SK-N-SH (cell line): ENCODE results near the gene AANAT. TPM values are rescaled to one million over a fixed set of nuclear protein-coding genes. Genes with fewer than 3 reads are reported as not detected.

Experiments
- CTCF ChIA-PET: fragments of 300-600, 350-600 bp; formaldehyde crosslinking; extraction: SDS; loops from one replicate; lab custom pipeline; 2021; lab: Yijun Ruan, JAX
- POLR2A ChIA-PET: fragments of 350-600 bp; sonication (Branson Sonifier 250); formaldehyde crosslinking; extraction: SDS; loops from one replicate; lab custom pipeline; 2020; ENCODE audit warnings: antibody characterized with exemption, inconsistent platforms; lab: Yijun Ruan, JAX
- DNase-seq: peaks from one replicate; pipeline ENCODE4 v3.0.0; 2012
- H2AFZ ChIP-seq: fragments of 200-600 bp; sonication (generic); 2 replicates; pipeline ENCODE4 v1.8.1; 2016; ENCODE audit warnings: antibody characterized with exemption, mild to moderate bottlenecking, low read depth
- H3F3A ChIP-seq: fragments of 200-600 bp; sonication (generic); replicated peaks from 2 replicates; pipeline ENCODE3; 2016; ENCODE audit warnings: antibody characterized with exemption, mild to moderate bottlenecking; ENCODE audit not compliant: insufficient read depth
- H3K27ac ChIP-seq, 2 experiments: fragments of 200-500 bp in 1 of 2; fragments of 200-600 bp in 1 of 2; sonication (Bioruptor generic) in 1 of 2; sonication (generic), shearing (Covaris generic) in 1 of 2; 2 replicates each; pipeline versions ENCODE4 v1.5.1 to v1.6.1; 2014 to 2016; ENCODE audit warnings: low read depth in 2 of 2, inconsistent platforms in 1 of 2, low read length in 1 of 2, mild to moderate bottlenecking in 1 of 2, mixed read lengths in 1 of 2
- H3K27me3 ChIP-seq: fragments of 200-600 bp; sonication (generic), shearing (Covaris generic); 2 replicates; pipeline ENCODE4 v1.6.1; 2016; ENCODE audit warnings: mixed run types; ENCODE audit not compliant: insufficient read depth
- H3K36me3 ChIP-seq, 2 experiments: fragments of 200-500 bp in 1 of 2; fragments of 200-600 bp in 1 of 2; sonication (Bioruptor generic) in 1 of 2; sonication (generic) in 1 of 2; replicated peaks in 1 of 2; 2 replicates each; pipeline versions ENCODE3 to v1.5.1; 2014 to 2016; ENCODE audit warnings: low read length in 1 of 2, mild to moderate bottlenecking in 1 of 2; ENCODE audit not compliant: insufficient read depth in 2 of 2, control insufficient read depth in 1 of 2
- H3K4me1 ChIP-seq, 2 experiments: fragments of 200-500 bp in 1 of 2; fragments of 200-600 bp in 1 of 2; sonication (Bioruptor generic) in 1 of 2; sonication (generic), shearing (Covaris generic) in 1 of 2; 2 replicates each; pipeline versions ENCODE4 v1.5.1 to v1.6.1; 2014 to 2016; ENCODE audit warnings: low read depth in 1 of 2, low read length in 1 of 2, mixed run types in 1 of 2; ENCODE audit not compliant: insufficient read depth in 2 of 2, control insufficient read depth in 1 of 2
- H3K4me2 ChIP-seq: fragments of 200-600 bp; sonication (generic), shearing (Covaris generic); 2 replicates; pipeline ENCODE4 v1.6.1; 2017; ENCODE audit warnings: mixed run types
- H3K4me3 ChIP-seq, 2 experiments: fragments of 200-500 bp in 1 of 2; fragments of 200-600 bp in 1 of 2; sonication (Bioruptor generic) in 1 of 2; sonication (generic), shearing (Covaris generic) in 1 of 2; 2 replicates each; pipeline versions ENCODE4 v1.5.1 to v1.8.1; 2014 to 2016; ENCODE audit warnings: low read depth in 2 of 2, inconsistent platforms in 1 of 2, low read length in 1 of 2, mild to moderate bottlenecking in 1 of 2, mixed read lengths in 1 of 2, moderate library complexity in 1 of 2
- H3K79me2 ChIP-seq: fragments of 200-600 bp; sonication (generic); 2 replicates; pipeline ENCODE4 v1.8.1; 2017; ENCODE audit warnings: mild to moderate bottlenecking; ENCODE audit not compliant: insufficient read depth
- H3K9ac ChIP-seq: fragments of 200-600 bp; sonication (generic); 2 replicates; pipeline ENCODE4 v1.6.1; 2017; ENCODE audit warnings: mixed run types
- H3K9me2 ChIP-seq: fragments of 200-600 bp; sonication (generic); 2 replicates; pipeline ENCODE4 v1.6.1; 2017; ENCODE audit warnings: mixed run types
- H3K9me3 ChIP-seq: fragments of 200-600 bp; sonication (generic); 2 replicates; pipeline ENCODE4 v1.6.1; 2017; ENCODE audit warnings: mixed run types, mild to moderate bottlenecking, moderate library complexity
- H4K20me1 ChIP-seq: fragments of 200-600 bp; sonication (generic); 2 replicates; pipeline ENCODE4 v1.6.1; 2017; ENCODE audit warnings: mild to moderate bottlenecking, mixed run types; ENCODE audit not compliant: insufficient read depth
- ELF1 ChIP-seq: IDR thresholded peaks from 2 replicates; pipeline ENCODE4 v1.4.0; 2012
- EZH2phosphoT487 ChIP-seq: fragments of 200-600 bp; sonication (generic); IDR thresholded peaks from 2 replicates; pipeline ENCODE4 v1.6.1; 2017; ENCODE audit warnings: low read depth, mixed run types, mild to moderate bottlenecking, antibody characterized with exemption, moderate library complexity, borderline replicate concordance
- FOXJ3 ChIP-seq: sonication (generic); formaldehyde crosslinking; IDR thresholded peaks from 2 replicates; pipeline ENCODE4 v1.5.1; 2020; ENCODE audit warnings: mild to moderate bottlenecking, missing genetic modification reagents
- JUND ChIP-seq: IDR thresholded peaks from 2 replicates; pipeline ENCODE4 v1.4.0; 2012
- MEF2A ChIP-seq: IDR thresholded peaks from 2 replicates; pipeline ENCODE4 v1.4.0; 2012; ENCODE audit warnings: low read depth, borderline replicate concordance
- MXI1 ChIP-seq: IDR thresholded peaks from 2 replicates; pipeline ENCODE4 v1.6.1; 2012; ENCODE audit warnings: mild to moderate bottlenecking, low read depth, low read length, improper control_type of control experiment
- NFIC ChIP-seq: IDR thresholded peaks from 2 replicates; pipeline ENCODE4 v1.4.0; 2012; ENCODE audit warnings: borderline replicate concordance
- NRF1 ChIP-seq: IDR thresholded peaks from 2 replicates; pipeline ENCODE4 v1.6.1; 2012; ENCODE audit warnings: low read depth, mild to moderate bottlenecking, low read length
- POLR2AphosphoS5 ChIP-seq: IDR thresholded peaks from 2 replicates; pipeline ENCODE4 v1.6.1; 2012; ENCODE audit warnings: low read depth, low read length
- RAD21 ChIP-seq: IDR thresholded peaks from 2 replicates; pipeline ENCODE4 v1.6.1; 2012; ENCODE audit warnings: mild to moderate bottlenecking, low read length
- RCOR1 ChIP-seq: fragments of 150-350 bp; IDR thresholded peaks from 2 replicates; pipeline ENCODE4 v1.6.1; 2017; ENCODE audit warnings: antibody characterized with exemption, low read length
- RFX5 ChIP-seq: IDR thresholded peaks from 2 replicates; pipeline ENCODE4 v1.6.1; 2012; ENCODE audit warnings: mild to moderate bottlenecking, improper control_type of control experiment, low read length
- SIN3A ChIP-seq: IDR thresholded peaks from 2 replicates; pipeline ENCODE4 v1.6.1; 2012; ENCODE audit warnings: low read depth, mild to moderate bottlenecking, low read length, moderate library complexity, borderline replicate concordance
- SMC3 ChIP-seq: IDR thresholded peaks from 2 replicates; pipeline ENCODE4 v1.6.1; 2012; ENCODE audit warnings: low read depth, low read length, improper control_type of control experiment
- TAF1 ChIP-seq: IDR thresholded peaks from 2 replicates; pipeline ENCODE4 v1.6.1; 2012; ENCODE audit warnings: low read depth, mild to moderate bottlenecking, low read length, moderate library complexity, borderline replicate concordance
- TCF12 ChIP-seq: IDR thresholded peaks from 2 replicates; pipeline ENCODE4 v1.4.0; 2012
- TEAD4 ChIP-seq: IDR thresholded peaks from 2 replicates; pipeline ENCODE4 v1.4.0; 2012; ENCODE audit warnings: mild to moderate bottlenecking, borderline replicate concordance; ENCODE audit not compliant: insufficient read depth
- YY1 ChIP-seq: IDR thresholded peaks from 2 replicates; pipeline ENCODE4 v1.4.0; 2012; ENCODE audit warnings: low read depth, mild to moderate bottlenecking
- WGBS: methylation state at CpG from one replicate; pipeline ENCODE4 v1.1.6; 2017; ENCODE audit warnings: low lambda C conversion rate; 5-methylcytosine and 5-hydroxymethylcytosine counted together
- polyA plus RNA-seq, 3 experiments: library from polyadenylated mRNA; depleted of rRNA; stranded (reverse); fragments of >200 nt; gene quantifications; 2 replicates each; pipeline ENCODE4 v1.2.3, GENCODE V29; 2012
- TF ChIP-seq, protein P1 (sequence below): fragments of 150-350 bp; IDR thresholded peaks from 2 replicates; pipeline ENCODE4 v1.6.1; 2016; ENCODE audit warnings: mild to moderate bottlenecking, low read depth, low read length
- TF ChIP-seq, protein P2 (sequence below): IDR thresholded peaks from 2 replicates; pipeline ENCODE4 v1.4.0; 2012; ENCODE audit warnings: low read depth, borderline replicate concordance
- TF ChIP-seq, protein P3 (sequence below): IDR thresholded peaks from 2 replicates; pipeline ENCODE4 v1.4.0; 2012; ENCODE audit warnings: low read depth
- TF ChIP-seq, protein P4 (sequence below): IDR thresholded peaks from 2 replicates; pipeline ENCODE4 v1.6.1; 2012; ENCODE audit warnings: mild to moderate bottlenecking, low read depth, low read length, moderate library complexity
- TF ChIP-seq, protein P5 (sequence below): IDR thresholded peaks from 2 replicates; pipeline ENCODE4 v1.4.0; 2012; ENCODE audit warnings: low read depth, borderline replicate concordance
- TF ChIP-seq, protein P6 (sequence below): fragments of 150-350 bp; IDR thresholded peaks from 2 replicates; pipeline ENCODE4 v1.6.1; 2017; ENCODE audit warnings: antibody characterized with exemption, low read length, low read depth, borderline replicate concordance

The AANAT gene
- polyA plus RNA-seq, 1 of the 3 experiments (the other 2 are of a cell fraction), result 0.26 TPM

DNA sequence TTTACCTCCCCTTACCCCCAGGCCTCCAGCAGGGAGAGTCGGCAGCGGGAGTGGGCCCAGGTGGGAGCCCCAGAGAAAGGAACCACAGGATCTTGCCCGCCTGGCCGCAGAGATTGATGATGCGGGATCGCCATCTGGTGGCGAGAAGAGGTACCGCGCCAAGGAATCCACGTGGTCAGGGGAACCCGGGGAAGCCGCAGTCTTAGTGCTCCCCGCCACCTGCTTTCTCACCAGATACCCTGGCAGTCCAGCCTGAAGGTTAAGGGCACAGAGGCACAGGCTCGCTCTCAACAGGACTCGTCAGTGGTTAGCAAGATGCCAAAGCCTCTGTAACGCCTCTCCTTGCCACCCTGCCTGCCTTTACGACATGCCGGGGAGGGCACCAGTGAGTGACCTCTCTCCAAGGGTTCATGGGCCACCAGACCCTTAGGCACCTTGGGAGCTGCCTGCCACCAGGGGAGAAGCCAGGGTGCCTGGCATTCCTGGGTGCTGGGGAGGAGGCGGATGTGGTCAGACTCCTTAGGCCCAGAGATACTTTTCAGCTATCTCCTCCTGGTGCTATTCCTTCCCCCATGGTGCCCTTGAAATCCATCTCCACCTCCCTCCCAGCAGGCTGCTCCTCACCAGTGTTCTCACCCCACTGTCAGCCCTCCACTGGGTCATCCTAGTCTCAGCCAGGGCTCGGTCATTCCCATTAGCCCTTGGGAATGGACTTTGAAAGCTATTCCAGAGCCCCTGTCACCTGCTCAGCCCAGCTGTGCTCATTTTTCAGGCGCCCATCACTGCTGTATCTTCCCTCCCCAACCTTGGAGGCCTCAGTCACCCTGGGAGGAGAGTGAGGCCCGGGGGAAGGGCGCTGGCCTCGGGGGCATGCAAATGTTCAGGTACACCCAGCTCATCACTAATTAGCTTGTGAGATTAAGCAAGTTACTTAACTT is 39.3 kb downstream of the AANAT start:
- peaks cover 9% of the 10 kb centered on the region for H3K27me3 ChIP-seq
- H3K9me2 ChIP-seq, result no peaks in the 10 kb centered on the region
- H3K4me2 ChIP-seq, result no peak overlapping the region
- H3K4me3 ChIP-seq, result no peak overlapping the region; a peak in 1 of 4 replicates
- no peaks in the 10 kb centered on the region for H3K9me3 ChIP-seq
- DNase-seq, result peak; percentile 95
- no peaks in the 10 kb centered on the region for H3K36me3 ChIP-seq
- no peaks in the 10 kb centered on the region for H4K20me1 ChIP-seq
- CTCF ChIA-PET, result interaction anchor here (0.5 to 52.1 kb wide), 38 partner anchors 14 to 385 kb away, joined by 3 to 1687 read pairs (median 5); partner anchors contain the start of genes AANAT, CYGB, PRCD and RHBDF2
- H2AFZ ChIP-seq, result no peak overlapping the region
- no peaks in the 10 kb centered on the region for H3K79me2 ChIP-seq
- H3K27ac ChIP-seq, result no peak overlapping the region
- 18% methylated on average over 19 of the region's 24 CpGs for WGBS
- POLR2A ChIA-PET, result interaction anchor here (1.1 kb wide), 1 partner anchor 16 kb away, joined by 3 read pairs; no protein-coding TSS in a partner anchor
- H3K4me1 ChIP-seq, result peaks cover 0 to 14% of the 10 kb centered on the region in 2 experiments; a peak in 1 of 4 replicates
- H3F3A ChIP-seq, result peaks cover 6% of the 10 kb centered on the region
- H3K9ac ChIP-seq, result no peak overlapping the region
- peak; percentile 40; the same call in 1 of the 2 replicates for TF ChIP-seq NRF1
- peak; percentile 100 for TF ChIP-seq SMC3
- TF ChIP-seq, protein P1, sequence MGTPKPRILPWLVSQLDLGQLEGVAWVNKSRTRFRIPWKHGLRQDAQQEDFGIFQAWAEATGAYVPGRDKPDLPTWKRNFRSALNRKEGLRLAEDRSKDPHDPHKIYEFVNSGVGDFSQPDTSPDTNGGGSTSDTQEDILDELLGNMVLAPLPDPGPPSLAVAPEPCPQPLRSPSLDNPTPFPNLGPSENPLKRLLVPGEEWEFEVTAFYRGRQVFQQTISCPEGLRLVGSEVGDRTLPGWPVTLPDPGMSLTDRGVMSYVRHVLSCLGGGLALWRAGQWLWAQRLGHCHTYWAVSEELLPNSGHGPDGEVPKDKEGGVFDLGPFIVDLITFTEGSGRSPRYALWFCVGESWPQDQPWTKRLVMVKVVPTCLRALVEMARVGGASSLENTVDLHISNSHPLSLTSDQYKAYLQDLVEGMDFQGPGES, result no peak
- TF ChIP-seq, protein P2, sequence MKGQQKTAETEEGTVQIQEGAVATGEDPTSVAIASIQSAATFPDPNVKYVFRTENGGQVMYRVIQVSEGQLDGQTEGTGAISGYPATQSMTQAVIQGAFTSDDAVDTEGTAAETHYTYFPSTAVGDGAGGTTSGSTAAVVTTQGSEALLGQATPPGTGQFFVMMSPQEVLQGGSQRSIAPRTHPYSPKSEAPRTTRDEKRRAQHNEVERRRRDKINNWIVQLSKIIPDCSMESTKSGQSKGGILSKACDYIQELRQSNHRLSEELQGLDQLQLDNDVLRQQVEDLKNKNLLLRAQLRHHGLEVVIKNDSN, result peak; percentile 72; the same call in 1 of the 2 replicates
- TF ChIP-seq SIN3A, result no peak
- no peak for TF ChIP-seq FOXJ3 (CRISPR knock-in tag)
- peak; percentile 63; the same call in 1 of the 2 replicates for TF ChIP-seq RCOR1
- TF ChIP-seq, protein P3, sequence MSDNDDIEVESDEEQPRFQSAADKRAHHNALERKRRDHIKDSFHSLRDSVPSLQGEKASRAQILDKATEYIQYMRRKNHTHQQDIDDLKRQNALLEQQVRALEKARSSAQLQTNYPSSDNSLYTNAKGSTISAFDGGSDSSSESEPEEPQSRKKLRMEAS, result peak; percentile 98
- no peak for TF ChIP-seq POLR2AphosphoS5
- TF ChIP-seq MEF2A, result no peak
- TF ChIP-seq, protein P4, sequence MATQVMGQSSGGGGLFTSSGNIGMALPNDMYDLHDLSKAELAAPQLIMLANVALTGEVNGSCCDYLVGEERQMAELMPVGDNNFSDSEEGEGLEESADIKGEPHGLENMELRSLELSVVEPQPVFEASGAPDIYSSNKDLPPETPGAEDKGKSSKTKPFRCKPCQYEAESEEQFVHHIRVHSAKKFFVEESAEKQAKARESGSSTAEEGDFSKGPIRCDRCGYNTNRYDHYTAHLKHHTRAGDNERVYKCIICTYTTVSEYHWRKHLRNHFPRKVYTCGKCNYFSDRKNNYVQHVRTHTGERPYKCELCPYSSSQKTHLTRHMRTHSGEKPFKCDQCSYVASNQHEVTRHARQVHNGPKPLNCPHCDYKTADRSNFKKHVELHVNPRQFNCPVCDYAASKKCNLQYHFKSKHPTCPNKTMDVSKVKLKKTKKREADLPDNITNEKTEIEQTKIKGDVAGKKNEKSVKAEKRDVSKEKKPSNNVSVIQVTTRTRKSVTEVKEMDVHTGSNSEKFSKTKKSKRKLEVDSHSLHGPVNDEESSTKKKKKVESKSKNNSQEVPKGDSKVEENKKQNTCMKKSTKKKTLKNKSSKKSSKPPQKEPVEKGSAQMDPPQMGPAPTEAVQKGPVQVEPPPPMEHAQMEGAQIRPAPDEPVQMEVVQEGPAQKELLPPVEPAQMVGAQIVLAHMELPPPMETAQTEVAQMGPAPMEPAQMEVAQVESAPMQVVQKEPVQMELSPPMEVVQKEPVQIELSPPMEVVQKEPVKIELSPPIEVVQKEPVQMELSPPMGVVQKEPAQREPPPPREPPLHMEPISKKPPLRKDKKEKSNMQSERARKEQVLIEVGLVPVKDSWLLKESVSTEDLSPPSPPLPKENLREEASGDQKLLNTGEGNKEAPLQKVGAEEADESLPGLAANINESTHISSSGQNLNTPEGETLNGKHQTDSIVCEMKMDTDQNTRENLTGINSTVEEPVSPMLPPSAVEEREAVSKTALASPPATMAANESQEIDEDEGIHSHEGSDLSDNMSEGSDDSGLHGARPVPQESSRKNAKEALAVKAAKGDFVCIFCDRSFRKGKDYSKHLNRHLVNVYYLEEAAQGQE, result no peak
- TF ChIP-seq EZH2phosphoT487, result no peak
- TF ChIP-seq RAD21, result peak; percentile 99
- TF ChIP-seq MXI1, result peak; percentile 97
- TF ChIP-seq TCF12, result no peak
- TF ChIP-seq ELF1, result no peak
- TF ChIP-seq TEAD4, result no peak
- TF ChIP-seq, protein P5, sequence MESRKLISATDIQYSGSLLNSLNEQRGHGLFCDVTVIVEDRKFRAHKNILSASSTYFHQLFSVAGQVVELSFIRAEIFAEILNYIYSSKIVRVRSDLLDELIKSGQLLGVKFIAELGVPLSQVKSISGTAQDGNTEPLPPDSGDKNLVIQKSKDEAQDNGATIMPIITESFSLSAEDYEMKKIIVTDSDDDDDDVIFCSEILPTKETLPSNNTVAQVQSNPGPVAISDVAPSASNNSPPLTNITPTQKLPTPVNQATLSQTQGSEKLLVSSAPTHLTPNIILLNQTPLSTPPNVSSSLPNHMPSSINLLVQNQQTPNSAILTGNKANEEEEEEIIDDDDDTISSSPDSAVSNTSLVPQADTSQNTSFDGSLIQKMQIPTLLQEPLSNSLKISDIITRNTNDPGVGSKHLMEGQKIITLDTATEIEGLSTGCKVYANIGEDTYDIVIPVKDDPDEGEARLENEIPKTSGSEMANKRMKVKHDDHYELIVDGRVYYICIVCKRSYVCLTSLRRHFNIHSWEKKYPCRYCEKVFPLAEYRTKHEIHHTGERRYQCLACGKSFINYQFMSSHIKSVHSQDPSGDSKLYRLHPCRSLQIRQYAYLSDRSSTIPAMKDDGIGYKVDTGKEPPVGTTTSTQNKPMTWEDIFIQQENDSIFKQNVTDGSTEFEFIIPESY, result no peak
- TF ChIP-seq, protein P6, sequence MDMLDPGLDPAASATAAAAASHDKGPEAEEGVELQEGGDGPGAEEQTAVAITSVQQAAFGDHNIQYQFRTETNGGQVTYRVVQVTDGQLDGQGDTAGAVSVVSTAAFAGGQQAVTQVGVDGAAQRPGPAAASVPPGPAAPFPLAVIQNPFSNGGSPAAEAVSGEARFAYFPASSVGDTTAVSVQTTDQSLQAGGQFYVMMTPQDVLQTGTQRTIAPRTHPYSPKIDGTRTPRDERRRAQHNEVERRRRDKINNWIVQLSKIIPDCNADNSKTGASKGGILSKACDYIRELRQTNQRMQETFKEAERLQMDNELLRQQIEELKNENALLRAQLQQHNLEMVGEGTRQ, result peak; percentile 20; the same call in 1 of the 2 replicates
- no peak for TF ChIP-seq YY1
- TF ChIP-seq JUND, result no peak
- TF ChIP-seq NFIC, result no peak
- TF ChIP-seq RFX5, result no peak
- TF ChIP-seq TAF1, result no peak
